HG02588 (cell line): ENCODE measurements around the gene PHF8.

Source experiments
- ATAC-seq: cut with Tn5 transposase; IDR thresholded peaks from one replicate; pipeline ENCODE4 v1.9.1; 2021; ENCODE audit warnings: mild to moderate bottlenecking, moderate library complexity; ENCODE audit not compliant: unreplicated experiment

PHF8 gene

GRCh38 chrX:54024350-54024749 lies 19.9 kb downstream of the PHF8 start:
- ATAC-seq = no peak

- no peak for ATAC-seq
These were observed 31.3 kb downstream of the PHF8 start for GRCh38 chrX:54012830-54013500.

DNA sequence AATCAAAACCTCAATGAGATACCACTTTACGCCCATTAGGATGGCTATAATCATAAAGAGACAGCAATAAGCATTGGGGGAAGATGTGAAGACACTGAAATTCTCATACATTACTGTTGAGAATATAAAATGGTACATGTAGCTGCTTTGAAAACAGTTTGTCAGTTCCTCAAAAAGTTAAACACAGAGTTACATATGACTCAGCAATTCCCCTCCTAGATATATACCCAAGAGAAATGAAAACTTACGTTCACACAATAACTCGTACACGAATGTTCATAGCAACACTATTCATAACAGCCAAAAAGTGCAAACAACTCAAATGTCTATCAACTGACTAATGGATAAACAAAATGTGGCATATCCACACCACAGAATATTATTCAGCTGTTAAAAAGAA lies 36.6 kb downstream of the PHF8 start:
- ATAC-seq = no peak

DNA sequence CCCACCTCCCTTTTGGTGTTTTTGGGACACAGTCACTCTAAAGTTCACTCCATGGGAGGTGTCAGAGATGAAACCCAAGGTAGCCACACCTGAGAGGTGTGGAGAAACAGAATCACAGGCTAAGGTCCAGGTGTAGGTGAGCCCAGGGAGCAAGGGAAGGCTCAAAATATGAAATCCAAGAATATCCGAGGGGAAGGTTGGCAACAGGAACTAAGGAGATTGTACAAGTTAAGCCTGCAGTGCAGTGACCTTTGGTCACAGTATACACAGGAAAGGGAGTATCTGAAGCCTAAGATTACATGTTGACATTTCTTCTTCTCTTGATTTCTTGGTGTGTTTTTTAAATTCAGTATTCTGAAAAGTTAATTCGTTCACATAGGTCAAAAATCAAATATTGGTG lies 46.5 kb downstream of the PHF8 start:
- ATAC-seq = no peak

GRCh38 chrX:53992589-53992988 lies 51.7 kb downstream of the PHF8 start:
- no peak for ATAC-seq

GRCh38 chrX:53990171-53990570 lies 54.1 kb downstream of the PHF8 start:
- no peak for ATAC-seq

DNA sequence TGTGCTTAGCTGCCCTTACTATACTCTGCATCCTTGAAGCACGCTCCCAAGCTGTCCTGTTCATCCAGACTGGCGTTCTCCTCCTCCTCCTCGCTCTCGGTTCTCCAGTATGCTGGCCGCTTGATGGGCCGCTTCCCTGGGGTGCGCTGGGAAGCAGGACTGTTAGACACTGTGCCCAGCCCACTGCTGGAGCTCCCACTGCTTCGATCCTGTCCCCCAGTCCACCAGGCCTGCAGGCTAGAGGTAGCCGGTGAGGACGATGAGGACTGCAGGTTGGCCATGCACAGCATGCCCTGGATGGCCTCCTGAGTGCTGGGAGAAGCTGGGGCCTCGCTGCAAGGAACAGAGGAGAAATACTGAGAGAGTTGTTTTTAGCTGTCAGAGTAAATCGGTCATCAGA lies 59.4 kb downstream of the PHF8 start:
- ATAC-seq = no peak

- ATAC-seq = no peak
These were observed 69.7 kb downstream of the PHF8 start for GRCh38 chrX:53974529-53974928.

DNA sequence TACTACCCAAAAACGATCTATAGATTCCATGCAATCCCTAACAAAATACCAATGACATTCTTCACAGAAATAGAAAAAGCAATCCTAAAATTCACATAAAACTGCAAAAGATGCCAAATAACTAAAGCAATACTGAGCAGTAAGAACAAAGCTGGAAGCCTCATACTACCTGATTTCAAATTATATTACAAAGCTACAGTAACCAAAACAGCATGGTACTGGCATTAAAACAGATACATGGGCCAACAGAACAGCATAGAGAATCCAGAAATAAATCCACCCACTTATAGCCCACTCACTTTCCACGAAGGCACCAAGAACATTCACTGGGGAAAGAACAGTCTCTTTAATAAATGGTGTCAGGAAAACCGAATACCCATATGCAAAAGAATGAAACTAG lies 74.7 kb downstream of the PHF8 start:
- no peak for ATAC-seq

DNA sequence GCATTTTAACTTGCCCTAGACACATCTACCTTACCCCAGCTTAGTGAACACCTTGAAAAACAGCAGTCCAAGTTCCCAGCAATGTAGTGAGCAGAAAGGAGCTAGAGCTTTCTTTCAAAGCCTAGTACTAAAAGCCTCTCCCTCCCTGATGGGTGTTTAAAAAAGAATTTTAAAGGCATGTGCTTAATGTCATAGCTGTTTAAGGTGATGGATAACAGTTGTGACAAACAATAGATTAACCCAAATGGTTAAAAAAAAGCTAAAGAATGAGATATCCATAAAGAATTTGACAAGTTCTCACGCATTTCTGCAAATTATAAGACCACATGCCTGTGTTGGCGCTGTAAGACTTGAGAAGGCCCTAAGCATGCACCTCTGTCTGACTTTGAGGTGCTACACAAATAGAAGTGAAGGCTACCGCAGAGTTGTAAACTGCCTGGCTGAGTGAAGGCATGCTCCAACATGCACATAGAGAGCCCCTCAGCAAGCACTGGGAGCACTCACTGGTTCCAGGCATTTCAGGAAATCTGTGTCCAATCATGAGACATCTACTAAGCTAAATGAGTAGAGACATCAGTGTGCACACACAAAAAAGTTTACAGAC lies 94.0 kb downstream of the PHF8 start:
- no peak for ATAC-seq

GRCh38 chrX:53940180-53940579 lies 104.1 kb downstream of the PHF8 start:
- no peak for ATAC-seq

GRCh38 chrX:53939127-53939526 lies 105.1 kb downstream of the PHF8 start:
- ATAC-seq = no peak

GRCh38 chrX:53930515-53931380 lies 113.5 kb downstream of the PHF8 start:
- ATAC-seq = no peak

- ATAC-seq = no peak
These were observed 118.2 kb downstream of the PHF8 start for GRCh38 chrX:53926030-53926429.

DNA sequence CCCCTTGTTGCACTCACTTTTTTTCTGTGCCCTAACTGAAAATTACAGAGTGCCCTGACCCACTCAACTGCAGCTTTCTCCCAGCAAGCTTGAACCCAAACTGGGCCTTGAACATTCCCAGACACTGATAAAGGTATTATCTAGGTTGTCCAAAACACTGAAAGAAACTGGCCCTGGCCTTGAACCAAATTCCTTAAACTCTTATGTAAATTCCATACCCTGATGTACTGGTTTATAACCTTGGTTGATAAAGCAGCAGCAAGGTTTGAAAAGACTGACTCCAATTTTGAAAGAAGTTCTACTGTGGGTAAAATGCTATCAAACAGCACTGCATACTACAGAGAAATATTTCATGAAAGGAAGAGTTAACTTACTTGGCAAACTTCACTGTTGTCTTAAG lies 125.6 kb downstream of the PHF8 start:
- no peak for ATAC-seq

DNA sequence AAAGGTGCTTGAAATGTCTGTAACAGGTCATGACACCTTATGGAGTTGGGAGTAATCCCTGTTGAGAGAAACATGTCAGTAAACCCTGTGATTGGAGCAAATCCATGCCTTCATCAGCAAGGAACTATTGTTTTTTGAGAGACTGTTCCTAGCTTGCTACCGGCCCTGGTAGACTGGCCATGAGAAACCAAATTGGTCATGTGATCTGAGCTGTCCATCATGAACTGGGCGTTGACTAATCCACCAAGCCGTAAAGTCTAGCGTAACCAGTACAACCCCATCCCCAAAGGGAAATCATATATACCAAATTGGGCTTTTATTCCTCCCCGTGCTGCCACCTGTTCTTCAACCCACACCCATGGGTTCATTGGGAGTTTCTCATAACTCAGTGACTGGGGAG lies 143.7 kb downstream of the PHF8 start:
- no peak for ATAC-seq

- no peak for ATAC-seq
These were observed 149.0 kb downstream of the PHF8 start for GRCh38 chrX:53895270-53895669.
